ENCODE data around the gene SLC2A4RG.

GRCh38 chr20:63774306-63774705 is 34.7 kb downstream of the SLC2A4RG start:
- TF ChIP-seq POLR2AphosphoS5 (IDR thresholded peaks at IDR 0.05; ENCODE audit: borderline replicate concordance, low read depth, low read length) (no peak), EZH2 (IDR thresholded peaks at IDR 0.05) (no peak), FOXP2 (optimal IDR thresholded peaks at IDR 0.05; ENCODE audit: control extremely low read depth, extremely low read length, insufficient read depth) (no peak)

Measured in SK-N-MC (cell line).